Muscle layer of colon (tissue), 2 donors: ENCODE results near the gene CCDC110.
A peak's percentile ranks its signal among the peaks of the same experiment; 100 is the strongest.

Experiments used
- H3K27ac ChIP-seq: one replicate; pipeline ENCODE4 v1.7.0; 2013; ENCODE audit warnings: low read depth, mild to moderate bottlenecking, low read length, moderate library complexity
- H3K27me3 ChIP-seq, 2 donors: one replicate each; pipeline ENCODE4 v1.7.0; 2013; ENCODE audit warnings: low read length in 2 of 2, mild to moderate bottlenecking in 2 of 2; ENCODE audit not compliant: insufficient read depth in 2 of 2, control insufficient read depth in 1 of 2
- H3K36me3 ChIP-seq: one replicate; pipeline ENCODE4 v1.7.0; 2013; ENCODE audit warnings: mild to moderate bottlenecking, low read length; ENCODE audit not compliant: insufficient read depth
- H3K4me1 ChIP-seq: one replicate; pipeline ENCODE4 v1.7.0; 2013; ENCODE audit warnings: mild to moderate bottlenecking, low read length; ENCODE audit not compliant: insufficient read depth
- H3K4me3 ChIP-seq, 2 donors: one replicate each; pipeline ENCODE4 v1.7.0; 2013; ENCODE audit warnings: low read length in 2 of 2, low read depth in 1 of 2, mild to moderate bottlenecking in 1 of 2, moderate library complexity in 1 of 2
- H3K9ac ChIP-seq: one replicate; pipeline ENCODE4 v1.7.0; 2013; ENCODE audit warnings: low read length
- H3K9me3 ChIP-seq: one replicate; pipeline ENCODE4 v1.7.0; 2013; ENCODE audit warnings: mild to moderate bottlenecking, low read length
- donor health status: abdominal sarcoma.
- donor health status: Adenocarcinoma of cecum.

CCDC110 gene

DNA sequence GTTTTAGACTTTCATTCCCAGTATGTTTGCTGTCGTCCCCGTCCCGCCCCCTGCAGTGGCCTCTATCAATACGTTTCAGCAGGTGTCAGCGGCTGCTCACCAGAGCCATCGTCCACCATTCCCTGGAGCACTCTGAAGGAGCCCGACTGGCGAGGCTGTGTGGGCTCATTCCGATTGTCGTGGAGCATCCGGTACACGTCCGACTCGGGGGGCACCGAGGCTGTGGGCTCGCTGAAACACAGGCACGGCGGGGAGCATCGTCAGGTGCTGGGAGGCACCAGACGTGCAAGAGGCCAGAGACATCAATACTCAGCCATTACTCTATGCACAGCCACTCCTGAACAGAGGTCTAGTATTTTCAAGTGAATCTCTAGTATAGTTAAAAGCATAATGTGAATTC is 34.9 kb upstream of the CCDC110 start:
- Histone ChIP-seq H3K9me3 (no peaks in the 10 kb centered on the region), H3K4me3 (no peak overlapping the region), H3K36me3 (peaks cover 17% of the 10 kb centered on the region), H3K4me1 (peaks cover 11% of the 10 kb centered on the region), H3K27ac (no peak overlapping the region), H3K9ac (no peak overlapping the region), H3K27me3 (no peaks in the 10 kb centered on the region)

DNA sequence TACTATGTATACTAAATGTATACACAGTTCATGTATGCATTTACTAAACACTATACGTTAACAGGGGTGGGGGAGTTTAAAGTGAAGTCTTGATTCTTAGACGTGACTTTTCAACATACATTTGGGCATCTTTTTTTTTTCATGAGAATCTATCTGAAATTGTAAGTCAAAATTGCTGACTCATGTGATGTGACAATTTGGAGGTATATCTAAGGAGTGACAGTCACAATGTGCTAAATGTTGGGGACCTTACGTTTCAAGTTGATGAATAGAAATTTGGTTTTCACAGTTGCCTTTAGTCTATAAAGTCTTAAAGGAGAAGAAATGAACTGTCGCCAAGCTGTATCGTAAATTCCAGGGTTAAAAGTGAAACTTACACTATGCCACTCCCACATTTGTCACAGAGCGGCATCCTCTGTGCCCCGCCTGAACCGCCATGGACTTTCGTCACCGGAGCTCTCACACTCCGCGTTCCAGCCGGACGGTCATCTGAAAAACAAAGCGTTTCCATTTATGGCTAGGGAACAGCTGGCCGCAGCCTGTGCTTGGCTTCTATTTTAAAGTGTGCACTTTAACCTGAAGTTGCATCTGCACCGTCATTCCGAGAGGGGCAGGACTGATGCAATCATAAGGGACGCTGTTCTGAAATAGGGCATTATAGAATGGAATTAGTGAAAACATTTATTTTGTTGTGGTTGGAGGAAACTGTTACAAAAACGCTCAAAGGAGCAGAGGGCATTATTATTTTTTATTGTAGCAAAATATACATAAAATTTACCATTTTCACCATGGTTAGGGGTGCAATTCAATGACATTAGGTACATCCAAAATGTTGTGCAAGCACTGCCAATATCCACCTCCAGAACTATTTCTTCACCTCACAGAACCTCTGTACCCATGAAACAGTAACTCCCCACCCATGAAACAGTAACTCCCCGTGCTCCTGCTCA is 32.8 kb upstream of the CCDC110 start:
- Histone ChIP-seq H3K9ac (no peak overlapping the region), H3K36me3 (peaks cover 25% of the 10 kb centered on the region), H3K4me3 (peak overlapping the region in 1 of 2 donors; percentile 13), H3K27me3 (no peaks in the 10 kb centered on the region), H3K27ac (peak overlapping the region; percentile 35), H3K4me1 (peaks cover 7% of the 10 kb centered on the region), H3K9me3 (no peaks in the 10 kb centered on the region)

- H3K27me3 ChIP-seq = no peaks in the 10 kb centered on the region
- no peaks in the 10 kb centered on the region for H3K9me3 ChIP-seq
- no peak overlapping the region for H3K27ac ChIP-seq
- peaks cover 7% of the 10 kb centered on the region for H3K4me1 ChIP-seq
- peaks cover 19% of the 10 kb centered on the region for H3K36me3 ChIP-seq
- H3K9ac ChIP-seq = no peak overlapping the region
- H3K4me3 ChIP-seq = no peak overlapping the region
Measured at GRCh38 chr4:185502386-185502785, 30.9 kb upstream of the CCDC110 start.

DNA sequence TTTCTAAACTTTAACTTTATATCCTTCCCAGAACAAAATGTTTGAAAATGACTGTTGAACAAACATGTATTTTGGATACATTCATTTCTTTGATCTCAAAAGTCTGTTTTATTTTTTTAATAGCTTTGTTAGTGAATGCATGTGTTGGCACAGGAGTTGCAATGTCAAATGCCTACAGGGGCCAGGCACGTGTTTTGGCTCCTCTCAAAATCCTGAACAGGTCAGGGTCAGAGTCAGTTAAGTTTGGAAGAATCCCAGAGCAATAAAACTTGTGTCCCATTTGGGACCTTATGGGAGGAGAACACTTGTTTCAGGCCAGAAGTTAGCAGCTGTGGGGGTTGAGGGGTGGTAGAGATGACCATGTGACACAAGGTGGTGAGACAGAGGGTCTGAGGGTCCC is 29.0 kb upstream of the CCDC110 start:
- Histone ChIP-seq H3K4me1 (peaks cover 7% of the 10 kb centered on the region), H3K27ac (no peak overlapping the region), H3K36me3 (peaks cover 19% of the 10 kb centered on the region), H3K27me3 (no peaks in the 10 kb centered on the region), H3K9ac (no peak overlapping the region), H3K9me3 (no peaks in the 10 kb centered on the region), H3K4me3 (no peak overlapping the region)

DNA sequence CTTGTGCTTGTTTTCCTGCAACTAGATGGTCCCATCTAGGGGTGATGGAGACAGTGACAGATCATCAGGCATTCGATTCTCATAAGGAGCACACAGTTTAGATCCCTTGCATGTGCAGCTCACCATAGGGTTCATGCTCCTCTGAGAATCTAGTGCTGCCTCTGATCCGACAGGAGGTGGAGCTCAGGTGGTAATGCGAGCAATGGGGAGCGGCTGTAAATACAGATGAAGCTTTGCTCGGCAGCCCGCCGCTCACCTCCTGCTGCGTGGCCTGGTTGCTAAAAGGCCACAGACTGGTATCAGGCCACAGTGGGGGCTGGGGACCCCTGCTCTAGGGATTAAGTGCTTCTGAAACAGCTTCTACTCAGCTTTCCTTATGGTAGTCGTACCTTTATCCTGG is 28.5 kb upstream of the CCDC110 start:
- Histone ChIP-seq H3K27me3 (no peaks in the 10 kb centered on the region), H3K9me3 (no peaks in the 10 kb centered on the region), H3K27ac (no peak overlapping the region), H3K9ac (no peak overlapping the region), H3K4me3 (no peak overlapping the region), H3K36me3 (peaks cover 19% of the 10 kb centered on the region), H3K4me1 (peaks cover 6% of the 10 kb centered on the region)

DNA sequence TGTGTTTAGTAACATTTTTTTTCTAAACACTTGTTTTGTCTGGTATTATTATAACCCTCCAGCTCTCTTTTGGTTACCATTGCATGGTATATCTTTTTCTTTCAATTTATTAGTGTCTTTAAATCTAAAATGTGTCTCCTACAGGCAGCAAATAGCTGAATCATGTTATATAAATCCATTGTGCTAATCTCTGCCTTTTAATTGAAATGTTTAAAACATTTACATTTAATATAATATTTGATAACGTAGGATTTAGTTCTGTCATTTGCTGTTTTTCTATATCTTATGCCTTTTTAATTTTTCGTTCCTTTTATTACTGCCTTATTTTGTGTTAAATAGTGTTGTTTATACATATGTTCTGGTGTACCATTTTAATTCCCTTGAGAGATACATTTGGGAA is 17.1 kb upstream of the CCDC110 start:
- Histone ChIP-seq H3K9me3 (no peaks in the 10 kb centered on the region), H3K4me3 (no peak overlapping the region), H3K27me3 (no peaks in the 10 kb centered on the region), H3K36me3 (no peaks in the 10 kb centered on the region), H3K27ac (no peak overlapping the region), H3K4me1 (no peaks in the 10 kb centered on the region), H3K9ac (no peak overlapping the region)

DNA sequence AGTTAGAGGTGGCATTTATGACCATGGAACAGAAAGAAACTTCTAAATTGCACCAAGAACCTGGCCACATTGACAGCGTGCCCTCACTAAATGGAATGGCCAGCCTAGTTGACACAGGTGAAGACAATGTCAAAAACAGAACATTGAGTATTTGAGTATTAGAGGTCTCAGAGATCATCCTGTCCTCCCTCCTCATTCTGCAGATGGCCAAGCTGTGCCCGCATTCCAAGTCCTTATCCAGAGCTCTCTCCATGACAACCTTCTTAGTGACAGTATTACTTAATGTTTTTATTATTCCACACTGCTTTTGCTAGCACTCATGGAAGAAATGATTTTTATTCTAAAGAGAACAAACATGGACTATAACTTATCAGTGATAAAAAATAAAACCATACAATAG is 9.9 kb upstream of the CCDC110 start:
- Histone ChIP-seq H3K9ac (no peak overlapping the region), H3K4me3 (no peak overlapping the region), H3K9me3 (no peaks in the 10 kb centered on the region), H3K27ac (no peak overlapping the region), H3K36me3 (no peaks in the 10 kb centered on the region), H3K27me3 (no peaks in the 10 kb centered on the region), H3K4me1 (no peaks in the 10 kb centered on the region)

DNA sequence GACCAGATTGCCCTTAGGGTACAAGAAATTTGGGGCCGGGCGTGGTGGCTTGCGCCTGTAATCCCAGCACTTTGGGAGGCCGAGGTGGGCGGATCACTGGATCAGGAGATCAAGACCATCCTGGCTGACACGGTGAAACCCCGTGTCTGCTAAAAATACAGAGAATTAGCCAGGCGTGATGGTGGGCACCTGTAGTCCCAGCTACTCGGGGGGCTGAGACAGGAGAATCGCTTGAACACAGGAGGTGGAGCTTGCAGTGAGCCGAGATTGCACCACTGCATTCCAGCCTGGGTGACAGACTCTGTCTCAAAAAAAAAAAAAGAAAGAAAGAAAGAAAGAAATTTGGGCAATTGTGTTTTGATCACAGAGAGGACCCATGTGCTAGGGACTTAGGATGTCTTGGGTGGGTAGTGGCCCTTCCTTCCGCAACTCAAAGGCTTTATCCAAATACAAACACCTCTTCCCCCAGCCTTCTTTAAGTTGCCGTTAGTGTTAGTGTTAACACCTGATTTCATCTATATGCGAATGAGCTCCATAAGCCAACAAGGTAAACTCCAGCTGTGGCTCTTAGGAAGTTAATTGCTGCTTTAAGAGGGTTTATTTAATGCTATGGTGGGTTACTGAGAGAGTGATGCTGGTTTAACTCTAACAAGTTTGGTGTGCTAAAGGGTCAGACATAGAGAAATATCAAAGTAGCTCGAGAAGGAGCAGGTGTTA is 8.6 kb upstream of the CCDC110 start:
- no peaks in the 10 kb centered on the region for H3K27me3 ChIP-seq
- H3K9me3 ChIP-seq = no peaks in the 10 kb centered on the region
- H3K4me1 ChIP-seq = no peaks in the 10 kb centered on the region
- no peaks in the 10 kb centered on the region for H3K36me3 ChIP-seq
- no peak overlapping the region for H3K27ac ChIP-seq
- H3K4me3 ChIP-seq = no peak overlapping the region
- no peak overlapping the region for H3K9ac ChIP-seq

DNA sequence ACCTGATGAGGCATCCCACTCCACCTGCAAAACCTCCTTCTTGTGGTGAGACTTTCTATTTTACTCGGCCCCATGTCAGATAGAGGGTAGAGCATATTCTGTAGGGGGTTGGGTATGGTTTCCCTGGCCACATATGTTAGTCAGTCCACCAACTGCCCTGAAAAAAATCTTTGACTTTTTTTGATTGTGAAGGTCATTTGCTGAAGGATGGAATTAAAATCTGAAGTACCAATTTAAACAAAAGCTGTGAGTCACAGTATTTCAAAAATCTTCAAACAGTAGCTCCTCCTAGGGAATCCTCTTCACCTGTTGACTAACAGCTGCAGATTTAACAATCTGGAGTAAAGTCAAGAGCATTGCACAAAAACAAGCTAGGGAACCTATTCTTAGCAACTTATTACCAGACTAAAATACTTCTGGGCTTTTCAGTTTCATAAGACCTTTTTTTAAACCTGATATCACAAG is 8.0 kb upstream of the CCDC110 start:
- Histone ChIP-seq H3K27ac (no peak overlapping the region), H3K27me3 (no peaks in the 10 kb centered on the region), H3K4me3 (no peak overlapping the region), H3K36me3 (no peaks in the 10 kb centered on the region), H3K9ac (no peak overlapping the region), H3K9me3 (no peaks in the 10 kb centered on the region), H3K4me1 (no peaks in the 10 kb centered on the region)

- no peak overlapping the region for H3K9ac ChIP-seq
- no peaks in the 10 kb centered on the region for H3K36me3 ChIP-seq
- H3K27ac ChIP-seq = no peak overlapping the region
- H3K4me3 ChIP-seq = no peak overlapping the region
- no peaks in the 10 kb centered on the region for H3K9me3 ChIP-seq
- no peaks in the 10 kb centered on the region for H3K4me1 ChIP-seq
- no peaks in the 10 kb centered on the region for H3K27me3 ChIP-seq
Measured at GRCh38 chr4:185473247-185473646, 1.7 kb upstream of the CCDC110 start.

- H3K27ac ChIP-seq = peak overlapping the region; percentile 19
- no peaks in the 10 kb centered on the region for H3K36me3 ChIP-seq
- H3K4me3 ChIP-seq = peak overlapping the region; percentile 68 to 93
- H3K4me1 ChIP-seq = no peaks in the 10 kb centered on the region
- H3K9ac ChIP-seq = no peak overlapping the region
- H3K9me3 ChIP-seq = no peaks in the 10 kb centered on the region
- H3K27me3 ChIP-seq = no peaks in the 10 kb centered on the region
Measured at GRCh38 chr4:185472103-185472542, 590 bp upstream of the CCDC110 start.
